OCI-LY7 (cell line): ENCODE data around the gene CTAGE6.
"Not testable (repeated sequence)": the region's sequence is repeated elsewhere in the genome, so short reads cannot be mapped to it uniquely, and the experiment has no call there.

Experiments
- CTCF ChIP-seq: fragments of 200-600 bp; sonication (generic); conservative IDR thresholded peaks from 2 replicates; pipeline ENCODE4 v1.5.1; 2014; ENCODE audit warnings: mild to moderate bottlenecking, antibody characterized with exemption, low read length, moderate library complexity, mixed read lengths
- EZH2phosphoT487 ChIP-seq: fragments of 200-600 bp; sonication (generic); IDR thresholded peaks from 2 replicates; pipeline ENCODE4 v1.6.1; 2018; ENCODE audit warnings: low read depth, borderline replicate concordance, mild to moderate bottlenecking, mixed run types, antibody characterized with exemption, low read length, moderate library complexity, mixed read lengths

DNA sequence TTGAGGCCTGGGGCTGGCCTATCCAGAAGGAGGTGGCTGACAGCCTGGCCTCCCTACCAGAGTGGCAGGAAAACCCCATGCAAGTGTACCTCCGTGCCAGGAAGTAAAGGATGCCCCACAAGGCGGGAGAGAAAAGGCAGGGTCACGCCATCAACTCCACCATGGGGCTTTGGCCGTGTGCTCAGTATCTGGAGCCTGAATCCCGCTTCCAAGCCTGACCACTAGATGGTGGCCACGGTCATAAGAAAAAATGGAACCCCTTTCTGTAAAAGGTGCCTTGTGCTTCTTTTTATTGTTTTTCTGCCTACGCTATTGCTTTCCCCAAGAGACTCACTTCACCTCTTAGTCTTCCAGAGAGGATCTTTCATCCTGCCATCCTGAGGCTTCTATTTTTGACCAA, 29.9 kb downstream of the CTAGE6 start:
- not testable (repeated sequence) for TF ChIP-seq CTCF, EZH2phosphoT487
